Spleen (tissue), 11 donors: ENCODE measurements around the gene YWHAH. TPM values are rescaled to one million over a fixed set of nuclear protein-coding genes. Genes with fewer than 3 reads are reported as not detected.

Experiments
- DNase-seq: peaks from one replicate; pipeline ENCODE4 v3.0.0-alpha.2; 2020
- H3K27ac ChIP-seq, 8 donors: fragments of 200-600 bp; sonication (generic) in 7 of 8; 1 replicate in 4 of 8; 2 replicates in 4 of 8; pipeline versions ENCODE4 v1.5.0 to v1.8.0; 2016 to 2021; ENCODE audit warnings: inconsistent platforms in 4 of 8, mild to moderate bottlenecking in 4 of 8, moderate library complexity in 1 of 8
- H3K27me3 ChIP-seq, 7 donors: fragments of 200-600 bp; sonication (generic) in 6 of 7; replicated peaks in 1 of 7; 1 replicate in 4 of 7; 2 replicates in 3 of 7; pipeline versions ENCODE4 v1.5.0 to v1.8.0; 2016 to 2021; ENCODE audit warnings: inconsistent platforms in 3 of 7, mild to moderate bottlenecking in 1 of 7
- H3K36me3 ChIP-seq, 6 donors: fragments of 200-600 bp; sonication (generic) in 5 of 6; 1 replicate in 4 of 6; 2 replicates in 2 of 6; pipeline versions ENCODE4 v1.5.0 to v1.8.0; 2016 to 2021; ENCODE audit warnings: inconsistent platforms in 2 of 6
- H3K4me1 ChIP-seq, 6 donors: fragments of 200-600 bp; sonication (generic) in 5 of 6; 1 replicate in 3 of 6; 2 replicates in 3 of 6; pipeline versions ENCODE4 v1.5.0 to v1.8.0; 2016 to 2021; ENCODE audit warnings: inconsistent platforms in 3 of 6
- H3K4me3 ChIP-seq, 8 donors: fragments of 200-600 bp; sonication (generic) in 7 of 8; 1 replicate in 4 of 8; 2 replicates in 4 of 8; pipeline versions ENCODE4 v1.5.0 to v1.8.0; 2016 to 2021; ENCODE audit warnings: inconsistent platforms in 4 of 8, mild to moderate bottlenecking in 4 of 8, moderate library complexity in 2 of 8
- H3K9me3 ChIP-seq, 8 donors: fragments of 200-600 bp; sonication (generic) in 7 of 8; 1 replicate in 4 of 8; 2 replicates in 4 of 8; pipeline versions ENCODE4 v1.5.0 to v1.8.0; 2016 to 2021; ENCODE audit warnings: inconsistent platforms in 4 of 8
- POLR2A ChIP-seq, 3 donors: fragments of 450-650 bp; IDR thresholded peaks; one replicate each; pipeline ENCODE4 v1.5.1; 2017; ENCODE audit warnings: antibody characterized with exemption in 3 of 3, mild to moderate bottlenecking in 1 of 3
- POLR2AphosphoS5 ChIP-seq, 3 donors: sonication (generic); formaldehyde crosslinking; IDR thresholded peaks; one replicate each; pipeline ENCODE4 v1.5.1; 2017; ENCODE audit warnings: antibody characterized with exemption in 3 of 3
- WGBS, 5 donors: extraction: QIAGEN DNeasy Blood & Tissue Kit in 3 of 5; methylation state at CpG; one replicate each; pipeline versions ENCODE4 v1.1.5 to v1.1.7; 2013 to 2018; 5-methylcytosine and 5-hydroxymethylcytosine counted together
- intact Hi-C: fragments of 100-400 bp; cut with DNase I; formaldehyde crosslinking; loops from one replicate; pipeline ENCODE4 v1.15.0; 2023; ENCODE audit warnings: low total_unique reads
- polyA plus RNA-seq, 3 donors: library from polyadenylated mRNA; stranded (reverse); fragments of 200-250 nt; gene quantifications; one replicate each; pipeline ENCODE4 v1.2.1, GENCODE V29; 2013
- total RNA-seq, 7 donors: library from RNA; depleted of rRNA in 3 of 7; stranded (reverse); fragments of >200 nt in 3 of 7; fragmentation: NEBNext Ultra II Directional in 4 of 7; extraction: Animal tissue kit (Norgen Biotek cat#: 25700) in 4 of 7; gene quantifications; one replicate each; pipeline versions ENCODE4 v1.1.0 to v1.2.1, GENCODE V29; 2016 to 2021
- TF ChIP-seq, protein P1 (sequence below), 11 experiments: fragments of 200-600 bp in 7 of 11; fragments of 450-650 bp in 4 of 11; sonication (generic) in 4 of 11; IDR thresholded peaks in 8 of 11; conservative IDR thresholded peaks in 3 of 11; 1 replicate in 7 of 11; 2 replicates in 4 of 11; pipeline versions ENCODE4 v1.4.0 to v1.8.0; 2016 to 2021; ENCODE audit warnings: antibody characterized with exemption in 11 of 11, inconsistent platforms in 4 of 11, mild to moderate bottlenecking in 1 of 11
- donor health status: healthy with polysubstance abuse.
- donor health status: DM: no; HTN: no; CAD: no; lungs with moderate emphysema.
- donor health status: DM: no; HTN: no; CAD: no.
- donor health status: Bipolar disorder and iron deficiency.
- donor health status: healthy.
- donor health status: DM: no; HTN: no; CAD: no.
- donor health status: DM: yes; HTN: yes; CAD: no.

Gene YWHAH
- total and polyA plus RNA-seq, 10 donors: 34.2 to 130 (median 83.6) TPM

DNA sequence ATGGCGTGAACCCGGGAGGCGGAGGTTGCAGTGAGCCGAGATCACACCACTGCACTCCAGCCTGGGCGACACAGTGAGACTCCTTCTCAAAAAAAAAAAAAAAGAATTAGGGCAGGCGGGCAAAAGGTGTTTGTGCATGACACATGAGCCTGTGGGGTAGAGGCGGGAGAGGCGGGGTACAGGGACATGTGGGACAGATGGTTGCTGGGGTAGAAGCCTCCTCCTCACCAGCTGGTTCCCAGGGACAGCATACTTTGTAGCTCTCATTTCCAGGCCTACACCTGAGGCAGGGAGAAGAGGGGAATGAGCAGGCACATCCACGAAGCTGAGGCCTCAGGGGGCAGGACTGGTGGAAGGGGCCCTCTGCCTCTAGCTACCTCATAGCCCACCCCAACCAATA lies 23.7 kb downstream of the YWHAH start:
- Histone ChIP-seq H3K4me1 (peaks cover 8 to 21% (median 17%) of the 10 kb centered on the region in 6 donors), H3K9me3 (no peaks in the 10 kb centered on the region), H3K27me3 (peaks cover 0 to 5% (median 0%) of the 10 kb centered on the region in 7 donors), H3K4me3 (no peak overlapping the region), H3K27ac (no peak overlapping the region), H3K36me3 (no peaks in the 10 kb centered on the region)
- TF ChIP-seq, protein P1, sequence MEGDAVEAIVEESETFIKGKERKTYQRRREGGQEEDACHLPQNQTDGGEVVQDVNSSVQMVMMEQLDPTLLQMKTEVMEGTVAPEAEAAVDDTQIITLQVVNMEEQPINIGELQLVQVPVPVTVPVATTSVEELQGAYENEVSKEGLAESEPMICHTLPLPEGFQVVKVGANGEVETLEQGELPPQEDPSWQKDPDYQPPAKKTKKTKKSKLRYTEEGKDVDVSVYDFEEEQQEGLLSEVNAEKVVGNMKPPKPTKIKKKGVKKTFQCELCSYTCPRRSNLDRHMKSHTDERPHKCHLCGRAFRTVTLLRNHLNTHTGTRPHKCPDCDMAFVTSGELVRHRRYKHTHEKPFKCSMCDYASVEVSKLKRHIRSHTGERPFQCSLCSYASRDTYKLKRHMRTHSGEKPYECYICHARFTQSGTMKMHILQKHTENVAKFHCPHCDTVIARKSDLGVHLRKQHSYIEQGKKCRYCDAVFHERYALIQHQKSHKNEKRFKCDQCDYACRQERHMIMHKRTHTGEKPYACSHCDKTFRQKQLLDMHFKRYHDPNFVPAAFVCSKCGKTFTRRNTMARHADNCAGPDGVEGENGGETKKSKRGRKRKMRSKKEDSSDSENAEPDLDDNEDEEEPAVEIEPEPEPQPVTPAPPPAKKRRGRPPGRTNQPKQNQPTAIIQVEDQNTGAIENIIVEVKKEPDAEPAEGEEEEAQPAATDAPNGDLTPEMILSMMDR (IDR thresholded peaks at IDR 0.05 in 8 of 11, conservative IDR thresholded peaks at IDR 0.05 in 3 of 11): no peak
- no peak for TF ChIP-seq POLR2AphosphoS5 (IDR thresholded peaks at IDR 0.05)
- TF ChIP-seq POLR2A (IDR thresholded peaks at IDR 0.05): no peak
- no peak for DNase-seq
- intact Hi-C loops: no loop called here
- 91 to 95% (median 93%) methylated on average over 9 of the region's 9 CpGs for WGBS, 5 donors

DNA sequence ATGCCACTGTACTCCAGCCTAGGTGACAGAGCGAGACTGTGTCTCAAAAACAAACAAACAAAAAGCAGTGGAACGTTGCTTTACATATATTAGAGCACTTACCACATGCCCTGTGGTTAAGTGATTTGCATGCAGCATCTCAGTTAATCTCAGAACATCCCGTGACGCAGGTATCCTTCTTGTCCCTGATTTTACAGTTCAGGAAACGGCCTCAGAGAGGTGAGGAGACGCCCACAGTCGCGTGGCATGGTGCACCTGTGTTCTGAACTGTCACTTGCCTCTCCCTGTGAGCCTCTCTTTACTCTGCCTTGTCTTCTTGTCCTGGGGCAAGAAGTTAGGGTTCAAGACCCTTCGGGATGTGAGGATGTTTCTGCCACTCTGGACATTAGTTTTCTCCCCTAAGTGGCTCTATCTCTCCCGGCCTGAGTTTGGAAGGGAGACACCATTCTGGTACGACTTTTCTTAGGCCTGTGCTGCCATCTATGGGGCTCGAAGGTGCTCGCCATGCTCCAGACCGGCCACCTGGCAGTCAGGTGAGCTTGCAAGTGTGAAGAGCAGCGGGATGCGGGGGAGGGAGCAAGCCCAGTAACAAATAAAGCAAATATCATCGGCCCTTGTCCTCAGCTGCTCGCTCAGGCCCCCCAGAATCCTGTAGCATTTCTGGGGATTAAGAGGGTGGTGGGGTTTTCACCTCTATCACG lies 25.6 kb downstream of the YWHAH start:
- Histone ChIP-seq H3K27me3 (peaks cover 0 to 5% (median 0%) of the 10 kb centered on the region in 7 donors), H3K4me1 (peaks cover 8 to 21% (median 17%) of the 10 kb centered on the region in 6 donors), H3K9me3 (no peaks in the 10 kb centered on the region), H3K4me3 (peak overlapping the region; percentile 0 to 69 (median 41)), H3K36me3 (no peaks in the 10 kb centered on the region), H3K27ac (peak overlapping the region in 4 of 8 donors; percentile 39 to 61 (median 60))
- intact Hi-C loops: loop anchor here (10.0 kb wide), 3 partner anchors 115 to 305 kb away; partner anchors contain the start of gene PISD
- DNase-seq: peak; percentile 84
- 23 to 37% (median 28%) methylated on average over 17 to 19 of the region's 19 CpGs for WGBS, 5 donors
- no peak for TF ChIP-seq POLR2A (IDR thresholded peaks at IDR 0.05)
- TF ChIP-seq POLR2AphosphoS5 (IDR thresholded peaks at IDR 0.05): peak in 1 of 3 donors; percentile 27
- TF ChIP-seq, protein P1 (IDR thresholded peaks at IDR 0.05 in 8 of 11, conservative IDR thresholded peaks at IDR 0.05 in 3 of 11): peak in 3 of 11 experiments; percentile 15 to 33 (median 21)

DNA sequence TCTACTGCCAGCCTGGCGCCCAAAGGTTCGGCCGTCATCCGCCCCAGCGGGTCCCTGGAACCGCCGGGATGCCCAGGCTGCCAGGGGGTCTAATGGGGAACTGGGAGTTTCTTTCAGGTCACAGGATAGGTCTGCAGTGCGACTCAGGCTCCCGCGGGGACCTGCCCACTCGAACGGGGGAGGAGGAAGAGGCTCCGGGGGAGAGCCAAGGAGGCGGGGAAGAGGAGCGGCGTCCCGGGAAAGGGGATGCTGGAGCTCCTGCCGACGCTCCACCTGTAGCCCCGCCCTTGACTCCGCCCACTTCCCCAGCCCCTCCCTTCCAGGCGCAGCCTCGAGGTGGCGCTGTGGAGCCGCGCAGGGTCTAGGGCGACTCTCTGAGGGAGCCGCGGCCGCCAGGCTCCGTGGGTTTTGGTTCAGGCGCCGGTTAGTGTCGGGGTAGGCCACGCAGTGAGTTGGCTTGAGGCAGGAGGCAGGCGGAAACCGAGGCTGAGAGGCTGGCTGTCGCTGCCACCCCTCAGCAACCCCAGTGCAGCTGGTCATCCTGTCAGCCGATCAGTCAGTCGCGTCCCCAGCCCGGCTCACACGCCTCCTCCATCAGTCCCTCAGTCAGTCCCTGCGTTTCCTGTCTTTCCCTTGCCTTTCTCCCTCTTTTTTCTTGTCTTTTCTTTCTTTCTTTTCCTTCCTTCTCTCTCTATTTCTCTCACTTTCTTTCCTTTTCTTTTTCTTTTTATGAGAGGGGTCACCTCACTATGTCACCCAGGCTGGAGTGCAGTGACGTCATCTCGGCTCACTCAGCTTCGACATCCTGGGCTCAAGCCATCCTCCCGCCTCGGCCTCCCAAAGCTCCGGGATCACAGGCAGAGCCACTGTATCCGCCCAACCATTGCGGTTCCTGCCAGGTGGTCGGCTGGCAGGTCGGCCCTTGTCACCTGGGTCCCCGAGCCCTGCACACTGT lies 26.4 kb downstream of the YWHAH start:
- Histone ChIP-seq H3K27me3 (peaks cover 0 to 5% (median 0%) of the 10 kb centered on the region in 7 donors), H3K9me3 (no peaks in the 10 kb centered on the region), H3K4me1 (peaks cover 8 to 21% (median 17%) of the 10 kb centered on the region in 6 donors), H3K36me3 (no peaks in the 10 kb centered on the region), H3K27ac (peak overlapping the region in 7 of 8 donors; percentile 8 to 61 (median 39)), H3K4me3 (peak overlapping the region; percentile 0 to 69 (median 41))
- TF ChIP-seq, protein P1 (IDR thresholded peaks at IDR 0.05 in 8 of 11, conservative IDR thresholded peaks at IDR 0.05 in 3 of 11): peak; percentile 78 to 99 (median 96)
- TF ChIP-seq POLR2AphosphoS5 (IDR thresholded peaks at IDR 0.05) (peak; percentile 51 to 79 (median 66)), POLR2A (IDR thresholded peaks at IDR 0.05) (no peak)
- peak; percentile 96 for DNase-seq
- intact Hi-C loops: loop anchor here (10.0 kb wide), 3 partner anchors 114 to 306 kb away; partner anchors contain the start of gene PISD
- WGBS, 5 donors: 15 to 20% (median 16%) methylated on average over 40 to 55 of the region's 55 CpGs
